ENCODE data around the gene SMIM5. TPM values are rescaled to one million over a fixed set of nuclear protein-coding genes. Genes with fewer than 3 reads are reported as not detected.

The SMIM5 gene
- total and polyA plus RNA-seq, 2 of the 13 experiments (the other 11 are each of a cell fraction or from before 2014, with no cell fraction given), result not detected

DNA sequence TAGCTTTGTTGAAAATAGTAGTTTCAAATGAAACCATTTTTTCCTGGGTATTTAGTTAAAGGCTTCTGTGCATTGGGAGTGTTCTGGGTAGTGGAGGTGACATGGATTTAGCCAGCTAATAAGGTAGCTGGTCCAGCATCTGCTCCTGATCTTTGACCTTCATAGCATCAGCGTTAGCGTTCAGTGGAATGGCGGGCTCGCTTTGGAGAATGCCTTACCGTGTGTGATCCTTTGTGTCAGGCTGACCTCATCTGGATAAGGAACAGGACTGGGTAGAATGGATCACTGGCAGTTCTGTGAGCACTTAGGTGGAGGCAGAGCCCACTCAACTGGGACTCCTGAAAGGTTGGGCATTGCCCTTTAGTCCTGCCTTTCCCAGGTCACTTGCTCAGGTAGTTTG lies 37.6 kb downstream of the SMIM5 start (continued):
- no peak for TF ChIP-seq ZNF891 (CRISPR knock-in tag; IDR thresholded peaks at IDR 0.05)
- TF ChIP-seq, protein P1, sequence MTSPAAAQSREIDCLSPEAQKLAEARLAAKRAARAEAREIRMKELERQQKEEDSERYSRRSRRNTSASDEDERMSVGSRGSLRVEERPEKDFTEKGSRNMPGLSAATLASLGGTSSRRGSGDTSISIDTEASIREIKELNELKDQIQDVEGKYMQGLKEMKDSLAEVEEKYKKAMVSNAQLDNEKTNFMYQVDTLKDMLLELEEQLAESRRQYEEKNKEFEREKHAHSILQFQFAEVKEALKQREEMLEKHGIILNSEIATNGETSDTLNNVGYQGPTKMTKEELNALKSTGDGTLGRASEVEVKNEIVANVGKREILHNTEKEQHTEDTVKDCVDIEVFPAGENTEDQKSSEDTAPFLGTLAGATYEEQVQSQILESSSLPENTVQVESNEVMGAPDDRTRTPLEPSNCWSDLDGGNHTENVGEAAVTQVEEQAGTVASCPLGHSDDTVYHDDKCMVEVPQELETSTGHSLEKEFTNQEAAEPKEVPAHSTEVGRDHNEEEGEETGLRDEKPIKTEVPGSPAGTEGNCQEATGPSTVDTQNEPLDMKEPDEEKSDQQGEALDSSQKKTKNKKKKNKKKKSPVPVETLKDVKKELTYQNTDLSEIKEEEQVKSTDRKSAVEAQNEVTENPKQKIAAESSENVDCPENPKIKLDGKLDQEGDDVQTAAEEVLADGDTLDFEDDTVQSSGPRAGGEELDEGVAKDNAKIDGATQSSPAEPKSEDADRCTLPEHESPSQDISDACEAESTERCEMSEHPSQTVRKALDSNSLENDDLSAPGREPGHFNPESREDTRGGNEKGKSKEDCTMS (CRISPR knock-in tag; conservative IDR thresholded peaks at IDR 0.05), result no peak
- no peak for TF ChIP-seq ESRRA (CRISPR knock-in tag; IDR thresholded peaks at IDR 0.05; ENCODE audit: low read depth)

DNA sequence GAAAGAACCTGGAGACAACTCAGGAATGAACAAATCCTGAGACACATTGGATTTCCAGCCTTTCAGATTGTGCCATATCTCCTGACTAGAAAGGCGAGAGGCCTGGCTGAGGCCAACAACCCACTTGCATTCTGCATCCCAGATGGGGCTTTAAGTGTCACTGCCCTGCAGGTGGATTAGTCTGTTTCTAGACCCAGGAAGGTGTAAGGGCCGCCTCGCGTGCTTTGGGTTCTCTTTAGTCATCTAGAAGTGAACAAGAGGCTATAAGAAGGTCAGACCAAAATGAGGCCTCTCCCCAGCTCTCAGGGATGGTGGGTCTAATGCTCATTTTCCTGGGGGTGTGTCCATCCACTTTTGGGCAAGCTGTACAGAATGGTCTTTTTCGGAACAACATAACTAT lies 38.8 kb downstream of the SMIM5 start:
- in situ Hi-C loops (cut with HindIII; ENCODE audit: extremely low pct_ligation_motif_present, low pct_unique_long_range_greater_than_20kb) (no loop called here), intact Hi-C loops (cut with micrococcal nuclease; ENCODE audit: unreplicated experiment) (no loop called here)
- ChIA-PET POLR2A (interaction anchor here (1.1 kb wide), 1 partner anchor 93 kb away, joined by 3 read pairs; the partner anchor contains the start of gene GALK1), CTCF (ENCODE audit: low intra/inter-chr PET ratio, low total read pairs) (no interaction called here)
- Histone ChIP-seq H3K27me3 (ENCODE audit: control insufficient read depth in 1 of 2, insufficient read depth in 2 of 2, low read length in 2 of 2) (peaks cover 0 to 5% of the 10 kb centered on the region in 2 experiments; a peak in 1 of 5 replicates), H3K4me2 (ENCODE audit: low read depth, low read length) (no peak overlapping the region), H3K36me3 (replicated peaks in 1 of 2; ENCODE audit: control insufficient read depth in 1 of 2, insufficient read depth in 2 of 2, low read length in 2 of 2) (peaks cover 18 to 64% of the 10 kb centered on the region in 2 experiments), H3K27ac (ENCODE audit: extremely low read length, insufficient read depth, low read length) (no peak overlapping the region), H3K9ac (ENCODE audit: insufficient read depth, low read depth, low read length) (no peak overlapping the region), H4K20me1 (ENCODE audit: insufficient read depth, low read length) (peaks cover 6% of the 10 kb centered on the region; the same call in 1 of the 2 replicates), H3K79me2 (ENCODE audit: insufficient read depth, low read length) (peaks cover 57% of the 10 kb centered on the region), H3K9me3 (ENCODE audit: low read length) (no peaks in the 10 kb centered on the region), H3K4me1 (ENCODE audit: insufficient read depth, low read length) (peaks cover 25% of the 10 kb centered on the region), H2AFZ (ENCODE audit: low read length) (no peak overlapping the region), H3K4me3 (replicated peaks in 1 of 3; ENCODE audit: insufficient read depth in 1 of 3, low read depth in 2 of 3, low read length in 3 of 3) (no peak overlapping the region)
- FAIRE-seq (no peak), ATAC-seq (no peak), DNase-seq (ENCODE audit: low spot score) (no peak)
- 98% methylated on average over 5 of the region's 5 CpGs for WGBS (ENCODE audit: low lambda C conversion rate)
- no TSS peak for BruUV-seq (replicated peaks)
- TF ChIP-seq, protein P2, sequence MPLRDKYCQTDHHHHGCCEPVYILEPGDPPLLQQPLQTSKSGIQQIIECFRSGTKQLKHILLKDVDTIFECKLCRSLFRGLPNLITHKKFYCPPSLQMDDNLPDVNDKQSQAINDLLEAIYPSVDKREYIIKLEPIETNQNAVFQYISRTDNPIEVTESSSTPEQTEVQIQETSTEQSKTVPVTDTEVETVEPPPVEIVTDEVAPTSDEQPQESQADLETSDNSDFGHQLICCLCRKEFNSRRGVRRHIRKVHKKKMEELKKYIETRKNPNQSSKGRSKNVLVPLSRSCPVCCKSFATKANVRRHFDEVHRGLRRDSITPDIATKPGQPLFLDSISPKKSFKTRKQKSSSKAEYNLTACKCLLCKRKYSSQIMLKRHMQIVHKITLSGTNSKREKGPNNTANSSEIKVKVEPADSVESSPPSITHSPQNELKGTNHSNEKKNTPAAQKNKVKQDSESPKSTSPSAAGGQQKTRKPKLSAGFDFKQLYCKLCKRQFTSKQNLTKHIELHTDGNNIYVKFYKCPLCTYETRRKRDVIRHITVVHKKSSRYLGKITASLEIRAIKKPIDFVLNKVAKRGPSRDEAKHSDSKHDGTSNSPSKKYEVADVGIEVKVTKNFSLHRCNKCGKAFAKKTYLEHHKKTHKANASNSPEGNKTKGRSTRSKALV (CRISPR knock-in tag; IDR thresholded peaks at IDR 0.05), result no peak
- TF ChIP-seq STAG1 (CRISPR knock-in tag; IDR thresholded peaks at IDR 0.05) (no peak), ZNF335 (CRISPR knock-in tag; IDR thresholded peaks at IDR 0.05) (no peak), KLF6 (CRISPR knock-in tag; IDR thresholded peaks at IDR 0.05) (no peak), ZNF749 (CRISPR knock-in tag; IDR thresholded peaks at IDR 0.05; ENCODE audit: borderline replicate concordance) (no peak), YEATS2 (CRISPR knock-in tag; IDR thresholded peaks at IDR 0.05; ENCODE audit: borderline replicate concordance) (no peak), SALL1 (CRISPR knock-in tag; IDR thresholded peaks at IDR 0.05) (no peak), TBL1XR1 (IDR thresholded peaks at IDR 0.05; ENCODE audit: borderline replicate concordance, low read length, partially characterized antibody) (no peak), ZNF468 (CRISPR knock-in tag; IDR thresholded peaks at IDR 0.05) (no peak), NCOA1 (CRISPR knock-in tag; IDR thresholded peaks at IDR 0.05) (no peak)
- TF ChIP-seq, protein P3, sequence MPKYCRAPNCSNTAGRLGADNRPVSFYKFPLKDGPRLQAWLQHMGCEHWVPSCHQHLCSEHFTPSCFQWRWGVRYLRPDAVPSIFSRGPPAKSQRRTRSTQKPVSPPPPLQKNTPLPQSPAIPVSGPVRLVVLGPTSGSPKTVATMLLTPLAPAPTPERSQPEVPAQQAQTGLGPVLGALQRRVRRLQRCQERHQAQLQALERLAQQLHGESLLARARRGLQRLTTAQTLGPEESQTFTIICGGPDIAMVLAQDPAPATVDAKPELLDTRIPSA (CRISPR knock-in tag; IDR thresholded peaks at IDR 0.05; ENCODE audit: borderline replicate concordance), result no peak
- TF ChIP-seq, protein P4, sequence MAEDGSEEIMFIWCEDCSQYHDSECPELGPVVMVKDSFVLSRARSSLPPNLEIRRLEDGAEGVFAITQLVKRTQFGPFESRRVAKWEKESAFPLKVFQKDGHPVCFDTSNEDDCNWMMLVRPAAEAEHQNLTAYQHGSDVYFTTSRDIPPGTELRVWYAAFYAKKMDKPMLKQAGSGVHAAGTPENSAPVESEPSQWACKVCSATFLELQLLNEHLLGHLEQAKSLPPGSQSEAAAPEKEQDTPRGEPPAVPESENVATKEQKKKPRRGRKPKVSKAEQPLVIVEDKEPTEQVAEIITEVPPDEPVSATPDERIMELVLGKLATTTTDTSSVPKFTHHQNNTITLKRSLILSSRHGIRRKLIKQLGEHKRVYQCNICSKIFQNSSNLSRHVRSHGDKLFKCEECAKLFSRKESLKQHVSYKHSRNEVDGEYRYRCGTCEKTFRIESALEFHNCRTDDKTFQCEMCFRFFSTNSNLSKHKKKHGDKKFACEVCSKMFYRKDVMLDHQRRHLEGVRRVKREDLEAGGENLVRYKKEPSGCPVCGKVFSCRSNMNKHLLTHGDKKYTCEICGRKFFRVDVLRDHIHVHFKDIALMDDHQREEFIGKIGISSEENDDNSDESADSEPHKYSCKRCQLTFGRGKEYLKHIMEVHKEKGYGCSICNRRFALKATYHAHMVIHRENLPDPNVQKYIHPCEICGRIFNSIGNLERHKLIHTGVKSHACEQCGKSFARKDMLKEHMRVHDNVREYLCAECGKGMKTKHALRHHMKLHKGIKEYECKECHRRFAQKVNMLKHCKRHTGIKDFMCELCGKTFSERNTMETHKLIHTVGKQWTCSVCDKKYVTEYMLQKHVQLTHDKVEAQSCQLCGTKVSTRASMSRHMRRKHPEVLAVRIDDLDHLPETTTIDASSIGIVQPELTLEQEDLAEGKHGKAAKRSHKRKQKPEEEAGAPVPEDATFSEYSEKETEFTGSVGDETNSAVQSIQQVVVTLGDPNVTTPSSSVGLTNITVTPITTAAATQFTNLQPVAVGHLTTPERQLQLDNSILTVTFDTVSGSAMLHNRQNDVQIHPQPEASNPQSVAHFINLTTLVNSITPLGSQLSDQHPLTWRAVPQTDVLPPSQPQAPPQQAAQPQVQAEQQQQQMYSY (CRISPR knock-in tag; IDR thresholded peaks at IDR 0.05), result no peak

Data from HepG2 (cell line).